HepG2 (cell line): ENCODE results near the gene LSS. TPM values are rescaled to one million over a fixed set of nuclear protein-coding genes. Genes with fewer than 3 reads are reported as not detected.

ENCODE experiments used
- ATAC-seq: fragments of 200-7000 bp; cut with Tn5 transposase; 3 replicates; pipeline ENCODE4 v1.9.1; 2020; ENCODE audit warnings: mild to moderate bottlenecking, moderate library complexity
- BruUV-seq: library from RNA; stranded (reverse); fragments of 400-500 nt; replicated peaks from 2 replicates; lab custom pipeline; 2021; lab: Mats Ljungman, UMichigan
- CTCF ChIA-PET: fragments of 300-600 bp; formaldehyde crosslinking; extraction: SDS; loops from one replicate; lab custom pipeline; 2021; ENCODE audit warnings: low total read pairs, inconsistent platforms, low intra/inter-chr PET ratio; lab: Yijun Ruan, JAX
- POLR2A ChIA-PET: fragments of 350-600 bp; sonication (Branson Sonifier 250); formaldehyde crosslinking; loops from one replicate; lab custom pipeline; 2020; ENCODE audit warnings: antibody characterized with exemption, inconsistent platforms; lab: Yijun Ruan, JAX
- DNase-seq: peaks from one replicate; pipeline ENCODE4 v3.0.0-alpha.2; 2015; ENCODE audit warnings: low spot score
- FAIRE-seq: peaks from 3 replicates; lab custom pipeline; 2011; peaks lifted over from hg19 to GRCh38; lab: Jason Lieb, UNC
- H2AFZ ChIP-seq: one replicate; pipeline ENCODE4 v1.6.1; 2011; ENCODE audit warnings: low read length, inconsistent platforms
- H3K27ac ChIP-seq: fragments of 300-600 bp; 3 replicates; pipeline ENCODE4 v1.8.0; 2011; ENCODE audit warnings: mixed run types, mild to moderate bottlenecking, mixed read lengths, low read length, inconsistent platforms; ENCODE audit not compliant: insufficient read depth; ENCODE audit errors: extremely low read length
- H3K27me3 ChIP-seq, 2 experiments: fragments of 200-600 bp in 1 of 2; 2 replicates in 1 of 2; 3 replicates in 1 of 2; pipeline versions ENCODE4 v1.6.0 to v1.8.0; 2011; ENCODE audit warnings: low read length in 2 of 2, mild to moderate bottlenecking in 2 of 2, moderate library complexity in 2 of 2, inconsistent platforms in 1 of 2; ENCODE audit not compliant: insufficient read depth in 2 of 2, control insufficient read depth in 1 of 2
- H3K36me3 ChIP-seq, 2 experiments: fragments of 200-600 bp in 1 of 2; replicated peaks in 1 of 2; 2 replicates in 1 of 2; 3 replicates in 1 of 2; pipeline versions ENCODE4 v1.5.1 to v1.8.0; 2011; ENCODE audit warnings: low read length in 2 of 2, inconsistent platforms in 1 of 2; ENCODE audit not compliant: insufficient read depth in 2 of 2, control insufficient read depth in 1 of 2
- H3K4me1 ChIP-seq: 2 replicates; pipeline ENCODE4 v1.5.1; 2012; ENCODE audit warnings: low read length, inconsistent platforms; ENCODE audit not compliant: insufficient read depth
- H3K4me2 ChIP-seq: 2 replicates; pipeline ENCODE4 v1.6.0; 2011; ENCODE audit warnings: low read depth, low read length, inconsistent platforms
- H3K4me3 ChIP-seq, 3 experiments: fragments of 200-600 bp in 1 of 3; sonication (generic), shearing (Covaris generic) in 1 of 3; replicated peaks in 1 of 3; 2 replicates each; pipeline ENCODE4 v1.5.1; 2011 to 2016; ENCODE audit warnings: low read length in 3 of 3, inconsistent platforms in 2 of 3, low read depth in 2 of 3, mild to moderate bottlenecking in 2 of 3, control low read depth in 1 of 3, mixed read lengths in 1 of 3; ENCODE audit not compliant: insufficient read depth in 1 of 3
- H3K79me2 ChIP-seq: one replicate; pipeline ENCODE4 v1.6.1; 2011; ENCODE audit warnings: low read length, inconsistent platforms; ENCODE audit not compliant: insufficient read depth
- H3K9ac ChIP-seq: 2 replicates; pipeline ENCODE4 v1.6.0; 2011; ENCODE audit warnings: mild to moderate bottlenecking, low read depth, low read length, inconsistent platforms; ENCODE audit not compliant: insufficient read depth
- H3K9me3 ChIP-seq: 2 replicates; pipeline ENCODE4 v1.5.1; 2012; ENCODE audit warnings: mild to moderate bottlenecking, low read length
- H4K20me1 ChIP-seq: 2 replicates; pipeline ENCODE4 v1.6.0; 2011; ENCODE audit warnings: inconsistent platforms, mild to moderate bottlenecking, low read length, moderate library complexity; ENCODE audit not compliant: insufficient read depth
- CENPT ChIP-seq: sonication (generic); formaldehyde crosslinking; IDR thresholded peaks from 2 replicates; pipeline ENCODE4 v1.8.0; 2022; ENCODE audit warnings: low read depth, mild to moderate bottlenecking, moderate library complexity, missing genetic modification reagents
- NCOA1 ChIP-seq: sonication (generic); formaldehyde crosslinking; IDR thresholded peaks from 2 replicates; pipeline ENCODE4 v1.9.0; 2021; ENCODE audit warnings: missing genetic modification reagents
- SYNCRIP ChIP-seq: fragments of 200-400 bp; formaldehyde crosslinking; IDR thresholded peaks from 2 replicates; pipeline ENCODE4 v1.6.1; 2018; ENCODE audit warnings: mild to moderate bottlenecking, low read depth, low read length; ENCODE audit not compliant: insufficient read depth
- ZBTB38 ChIP-seq: sonication (generic); formaldehyde crosslinking; IDR thresholded peaks from 2 replicates; pipeline ENCODE4 v1.5.1; 2020; ENCODE audit warnings: mild to moderate bottlenecking, missing genetic modification reagents
- WGBS: methylation state at CpG from one replicate; pipeline ENCODE4 v1.1.6; 2017; ENCODE audit warnings: low lambda C conversion rate; 5-methylcytosine and 5-hydroxymethylcytosine counted together
- in situ Hi-C: cut with HindIII; loops from 2 replicates; pipeline ENCODE4 v1.10.0; 2017; ENCODE audit warnings: low pct_unique_long_range_greater_than_20kb; ENCODE audit not compliant: extremely low pct_ligation_motif_present
- intact Hi-C: fragments of 100-400 bp; cut with micrococcal nuclease; formaldehyde crosslinking; loops from one replicate; pipeline ENCODE4 v1.10.0; 2022; ENCODE audit not compliant: unreplicated experiment
- polyA plus RNA-seq, 8 experiments: library from polyadenylated mRNA; depleted of rRNA in 3 of 8; stranded (reverse) in 7 of 8; unstranded in 1 of 8; fragments of >200 nt; fragmentation: Illumina TruSeq in 4 of 8; extraction: Trizol in 4 of 8; gene quantifications; 2 replicates each; pipeline versions ENCODE4 v1.2.1 to v1.2.3, GENCODE V29; 2011 to 2016; ENCODE audit warnings: low read depth in 4 of 8, missing spikeins in 1 of 8, mixed read lengths in 1 of 8; ENCODE audit not compliant: insufficient read depth in 1 of 8
- total RNA-seq, 5 experiments: library from RNA; depleted of rRNA; stranded (reverse); fragments of >200 nt; fragmentation: Illumina TruSeq; extraction: Trizol; gene quantifications; 2 replicates each; pipeline ENCODE4 v1.2.3, GENCODE V29; 2016; ENCODE audit warnings: low read depth in 1 of 5
- TF ChIP-seq, protein P1 (sequence below): sonication (generic); formaldehyde crosslinking; IDR thresholded peaks from 2 replicates; pipeline ENCODE4 v1.8.1; 2022; ENCODE audit warnings: low read depth, mild to moderate bottlenecking, missing genetic modification reagents

Gene LSS
- total and polyA plus RNA-seq, 2 of the 13 experiments (the other 11 are each of a cell fraction or from before 2014, with no cell fraction given): 72.6 to 113 TPM

DNA sequence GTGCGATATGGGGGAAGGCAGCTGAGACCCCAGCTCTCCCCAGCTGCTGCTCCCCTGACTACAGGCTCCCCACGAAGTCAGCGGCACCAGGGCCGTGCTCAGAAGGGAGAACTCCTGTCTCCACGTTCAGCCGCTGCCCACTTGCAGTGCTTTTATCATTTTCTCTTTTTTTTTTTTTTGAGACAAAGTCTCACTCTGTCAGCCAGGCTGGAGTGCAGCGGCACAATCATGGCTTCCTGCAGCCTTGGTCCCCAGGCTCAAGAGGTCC, 72.3 kb downstream of the LSS start:
- FAIRE-seq (no peak), ATAC-seq (no peak), DNase-seq (no peak)
- Histone ChIP-seq H3K9ac (peak overlapping the region; percentile 86), H3K4me1 (peaks cover 40% of the 10 kb centered on the region), H3K79me2 (peaks cover 23% of the 10 kb centered on the region), H3K27ac (peak overlapping the region; percentile 83), H2AFZ (no peak overlapping the region), H3K4me3 (peak overlapping the region in 1 of 3 experiments; percentile 96; a peak in 1 of 6 replicates), H3K36me3 (peaks cover 0 to 10% of the 10 kb centered on the region in 2 experiments; a peak in 1 of 5 replicates), H3K4me2 (no peak overlapping the region), H3K9me3 (no peaks in the 10 kb centered on the region), H3K27me3 (no peaks in the 10 kb centered on the region; a peak in 2 of 5 replicates), H4K20me1 (peaks cover 8% of the 10 kb centered on the region; the same call in 1 of the 2 replicates)
- TF ChIP-seq ZBTB38 (CRISPR knock-in tag) (0 out of 2 replicates have a peak, but pooled peaks have one; percentile 7), CENPT (0 out of 2 replicates have a peak, but pooled peaks have one; percentile 45), NCOA1 (CRISPR knock-in tag) (no peak), SYNCRIP (no peak)
- TF ChIP-seq, protein P1, sequence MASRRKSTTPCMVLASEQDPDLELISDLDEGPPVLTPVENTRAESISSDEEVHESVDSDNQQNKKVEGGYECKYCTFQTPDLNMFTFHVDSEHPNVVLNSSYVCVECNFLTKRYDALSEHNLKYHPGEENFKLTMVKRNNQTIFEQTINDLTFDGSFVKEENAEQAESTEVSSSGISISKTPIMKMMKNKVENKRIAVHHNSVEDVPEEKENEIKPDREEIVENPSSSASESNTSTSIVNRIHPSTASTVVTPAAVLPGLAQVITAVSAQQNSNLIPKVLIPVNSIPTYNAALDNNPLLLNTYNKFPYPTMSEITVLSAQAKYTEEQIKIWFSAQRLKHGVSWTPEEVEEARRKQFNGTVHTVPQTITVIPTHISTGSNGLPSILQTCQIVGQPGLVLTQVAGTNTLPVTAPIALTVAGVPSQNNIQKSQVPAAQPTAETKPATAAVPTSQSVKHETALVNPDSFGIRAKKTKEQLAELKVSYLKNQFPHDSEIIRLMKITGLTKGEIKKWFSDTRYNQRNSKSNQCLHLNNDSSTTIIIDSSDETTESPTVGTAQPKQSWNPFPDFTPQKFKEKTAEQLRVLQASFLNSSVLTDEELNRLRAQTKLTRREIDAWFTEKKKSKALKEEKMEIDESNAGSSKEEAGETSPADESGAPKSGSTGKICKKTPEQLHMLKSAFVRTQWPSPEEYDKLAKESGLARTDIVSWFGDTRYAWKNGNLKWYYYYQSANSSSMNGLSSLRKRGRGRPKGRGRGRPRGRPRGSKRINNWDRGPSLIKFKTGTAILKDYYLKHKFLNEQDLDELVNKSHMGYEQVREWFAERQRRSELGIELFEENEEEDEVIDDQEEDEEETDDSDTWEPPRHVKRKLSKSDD (CRISPR knock-in tag): peak; percentile 61; the same call in 1 of the 2 replicates
- WGBS: 89% methylated on average over 7 of the region's 7 CpGs
- intact Hi-C loops (loop anchor here (5.0 kb wide), 1 partner anchor 71 kb away; the partner anchor contains the start of gene LSS), in situ Hi-C loops (no loop called here)
- no TSS peak for BruUV-seq
- ChIA-PET POLR2A (interaction anchor here (1.7 kb wide), 1 partner anchor 13 kb away, joined by 10 read pairs; no protein-coding TSS in a partner anchor), CTCF (no interaction called here)
